Activated T-helper 17 cell treated with anti-CD3 and anti-CD28 coated beads, Interleukin-2, amount 50 U/mL, for 72 hours (primary cell): ENCODE measurements around the gene SEC14L6. TPM values are rescaled to one million over a fixed set of nuclear protein-coding genes. Genes with fewer than 3 reads are reported as not detected.
A peak's percentile ranks its signal among the peaks of the same experiment; 100 is the strongest.
"Not testable (repeated sequence)": the region's sequence is repeated elsewhere in the genome, so short reads cannot be mapped to it uniquely, and the experiment has no call there.

Experiments
- ATAC-seq: fragments of 150-1000 bp; cut with Tn5 transposase; replicated peaks from 2 replicates; pipeline ENCODE4 v1.10.0; 2021; ENCODE audit warnings: mild to moderate bottlenecking, moderate library complexity
- H3K27ac Mint-ChIP-seq: one replicate; pipeline ENCODE4 v1.8.0; 2022; ENCODE audit warnings: mixed read lengths
- H3K27me3 Mint-ChIP-seq: one replicate; pipeline ENCODE4 v1.8.0; 2022; ENCODE audit warnings: mixed read lengths
- H3K36me3 Mint-ChIP-seq: one replicate; pipeline ENCODE4 v1.8.0; 2022; ENCODE audit warnings: low read depth, mild to moderate bottlenecking, mixed read lengths
- H3K4me1 Mint-ChIP-seq: one replicate; pipeline ENCODE4 v1.8.0; 2022; ENCODE audit warnings: mixed read lengths
- H3K4me3 Mint-ChIP-seq: one replicate; pipeline ENCODE4 v1.8.0; 2022; ENCODE audit warnings: mild to moderate bottlenecking, mixed read lengths
- H3K9me3 Mint-ChIP-seq: one replicate; pipeline ENCODE4 v1.8.0; 2022; ENCODE audit warnings: mixed read lengths
- total RNA-seq, 2 donors: library from RNA; stranded (reverse); gene quantifications; one replicate each; pipeline ENCODE4 v1.2.3, GENCODE V29; 2022

SEC14L6 gene
- total RNA-seq, 2 donors from 2014 or later, result not detected

- H3K4me3 Mint-ChIP-seq, result no peak overlapping the region
- H3K9me3 Mint-ChIP-seq, result no peaks in the 10 kb centered on the region
- no peak overlapping the region for H3K27ac Mint-ChIP-seq
- no peaks in the 10 kb centered on the region for H3K27me3 Mint-ChIP-seq
- no peaks in the 10 kb centered on the region for H3K4me1 Mint-ChIP-seq
- H3K36me3 Mint-ChIP-seq, result no peaks in the 10 kb centered on the region
- ATAC-seq, result no peak
Measured at GRCh38 chr22:30557243-30557642, 10.7 kb upstream of the SEC14L6 start.

GRCh38 chr22:30556388-30556787, 9.8 kb upstream of the SEC14L6 start:
- Mint-ChIP-seq H3K9me3 (no peaks in the 10 kb centered on the region), H3K27me3 (no peaks in the 10 kb centered on the region), H3K4me1 (no peaks in the 10 kb centered on the region), H3K4me3 (no peak overlapping the region), H3K36me3 (no peaks in the 10 kb centered on the region), H3K27ac (no peak overlapping the region)
- no peak for ATAC-seq

- no peak for ATAC-seq
- Mint-ChIP-seq H3K9me3 (no peaks in the 10 kb centered on the region), H3K27ac (no peak overlapping the region), H3K27me3 (no peaks in the 10 kb centered on the region), H3K36me3 (no peaks in the 10 kb centered on the region), H3K4me1 (no peaks in the 10 kb centered on the region), H3K4me3 (no peak overlapping the region)
Measured at GRCh38 chr22:30555282-30556210, 9.0 kb upstream of the SEC14L6 start.

GRCh38 chr22:30553971-30554370, 7.4 kb upstream of the SEC14L6 start:
- Mint-ChIP-seq H3K36me3 (no peaks in the 10 kb centered on the region), H3K27me3 (no peaks in the 10 kb centered on the region), H3K4me1 (no peaks in the 10 kb centered on the region), H3K4me3 (no peak overlapping the region), H3K9me3 (no peaks in the 10 kb centered on the region), H3K27ac (no peak overlapping the region)
- ATAC-seq, result no peak

GRCh38 chr22:30552719-30553118, 6.2 kb upstream of the SEC14L6 start:
- H3K9me3 Mint-ChIP-seq, result no peaks in the 10 kb centered on the region
- no peaks in the 10 kb centered on the region for H3K4me1 Mint-ChIP-seq
- H3K27me3 Mint-ChIP-seq, result no peaks in the 10 kb centered on the region
- no peaks in the 10 kb centered on the region for H3K36me3 Mint-ChIP-seq
- H3K27ac Mint-ChIP-seq, result no peak overlapping the region
- H3K4me3 Mint-ChIP-seq, result no peak overlapping the region
- no peak for ATAC-seq

- not testable (repeated sequence) for ATAC-seq, H3K4me1 Mint-ChIP-seq, H3K36me3 Mint-ChIP-seq, H3K4me3 Mint-ChIP-seq, H3K27ac Mint-ChIP-seq, H3K27me3 Mint-ChIP-seq, H3K9me3 Mint-ChIP-seq
Measured at GRCh38 chr22:30551813-30552212, 5.3 kb upstream of the SEC14L6 start.

GRCh38 chr22:30547188-30547587, 647 bp upstream of the SEC14L6 start:
- Mint-ChIP-seq H3K4me3 (no peak overlapping the region), H3K27me3 (peaks cover 20% of the 10 kb centered on the region), H3K27ac (no peak overlapping the region), H3K36me3 (no peaks in the 10 kb centered on the region), H3K4me1 (no peaks in the 10 kb centered on the region), H3K9me3 (no peaks in the 10 kb centered on the region)
- no peak for ATAC-seq

GRCh38 chr22:30542811-30543188, 3.7 kb downstream of the SEC14L6 start:
- H3K9me3 Mint-ChIP-seq, result no peaks in the 10 kb centered on the region
- no peaks in the 10 kb centered on the region for H3K4me1 Mint-ChIP-seq
- peak overlapping the region; percentile 28 for H3K4me3 Mint-ChIP-seq
- no peaks in the 10 kb centered on the region for H3K36me3 Mint-ChIP-seq
- peaks cover 24% of the 10 kb centered on the region for H3K27me3 Mint-ChIP-seq
- ATAC-seq, result no peak
- H3K27ac Mint-ChIP-seq, result no peak overlapping the region

- no peak for ATAC-seq
- Mint-ChIP-seq H3K36me3 (no peaks in the 10 kb centered on the region), H3K4me1 (no peaks in the 10 kb centered on the region), H3K27ac (no peak overlapping the region), H3K4me3 (peak overlapping the region; percentile 28), H3K9me3 (no peaks in the 10 kb centered on the region), H3K27me3 (peaks cover 24% of the 10 kb centered on the region)
Measured at GRCh38 chr22:30541961-30542810, 4.4 kb downstream of the SEC14L6 start.

- H3K27me3 Mint-ChIP-seq, result peaks cover 24% of the 10 kb centered on the region
- not testable (repeated sequence) for H3K4me1 Mint-ChIP-seq
Measured at GRCh38 chr22:30541511-30541910, 5.0 kb downstream of the SEC14L6 start.

GRCh38 chr22:30539368-30539767, 7.2 kb downstream of the SEC14L6 start:
- Mint-ChIP-seq H3K27ac (no peak overlapping the region), H3K36me3 (no peaks in the 10 kb centered on the region), H3K4me3 (no peak overlapping the region), H3K27me3 (peaks cover 17% of the 10 kb centered on the region), H3K4me1 (no peaks in the 10 kb centered on the region), H3K9me3 (no peaks in the 10 kb centered on the region)
- ATAC-seq, result no peak

More at GRCh38 chr22:30541511-30541910, 5.0 kb downstream of the SEC14L6 start:
- not testable (repeated sequence) for H3K4me3 Mint-ChIP-seq, H3K36me3 Mint-ChIP-seq, H3K9me3 Mint-ChIP-seq, H3K27ac Mint-ChIP-seq, ATAC-seq

GRCh38 chr22:30538280-30538679, 8.3 kb downstream of the SEC14L6 start:
- no peak for ATAC-seq
- Mint-ChIP-seq H3K27me3 (peaks cover 10% of the 10 kb centered on the region), H3K36me3 (no peaks in the 10 kb centered on the region), H3K4me1 (no peaks in the 10 kb centered on the region), H3K9me3 (no peaks in the 10 kb centered on the region), H3K4me3 (no peak overlapping the region), H3K27ac (no peak overlapping the region)

- Mint-ChIP-seq H3K9me3 (no peaks in the 10 kb centered on the region), H3K27ac (no peak overlapping the region), H3K36me3 (no peaks in the 10 kb centered on the region), H3K27me3 (peaks cover 3% of the 10 kb centered on the region), H3K4me3 (no peak overlapping the region), H3K4me1 (no peaks in the 10 kb centered on the region)
- no peak for ATAC-seq
Measured at GRCh38 chr22:30537083-30537731, 9.3 kb downstream of the SEC14L6 start.

GRCh38 chr22:30535182-30535581, 11.4 kb downstream of the SEC14L6 start:
- H3K27ac Mint-ChIP-seq, result no peak overlapping the region
- no peaks in the 10 kb centered on the region for H3K4me1 Mint-ChIP-seq
- H3K4me3 Mint-ChIP-seq, result no peak overlapping the region
- no peaks in the 10 kb centered on the region for H3K27me3 Mint-ChIP-seq
- no peaks in the 10 kb centered on the region for H3K9me3 Mint-ChIP-seq
- no peaks in the 10 kb centered on the region for H3K36me3 Mint-ChIP-seq
- ATAC-seq, result no peak
